K562 treated with DMSO at 1 percent for 4 hours (cell line): Measurements from ENCODE around the gene MVB12A. TPM values are rescaled to one million over a fixed set of nuclear protein-coding genes. Genes with fewer than 3 reads are reported as not detected.

ENCODE experiments used
- total RNA-seq: library from RNA; unstranded; fragments of 300-600 nt; gene quantifications from 2 replicates; pipeline ENCODE4 v1.2.3, GENCODE V29; 2022; ENCODE audit not compliant: insufficient read depth

The MVB12A gene
- 75.4 and 81.5 TPM in 2 replicates for total RNA-seq

GRCh38 chr19:17419621-17420474 lies at the start of gene MVB12A:
TSS of gene MVB12A (plus strand) at chr19:17420047. CDS start at chr19:17420136, 89 bp downstream.

GRCh38 chr19:17376935-17377600 lies 42.8 kb upstream of the MVB12A start, which contains the start of gene PLVAP:
TSS of gene PLVAP (minus strand) at chr19:17377342. CDS start at chr19:17377288, 54 bp downstream.

GRCh38 chr19:17393914-17394313 lies 25.9 kb upstream of the MVB12A start, which contains the start of gene CCDC194:
TSS of gene CCDC194 (minus strand) at chr19:17394196. CDS start at chr19:17394158, 38 bp downstream.

GRCh38 chr19:17405250-17406045 lies 14.4 kb upstream of the MVB12A start, which contains the start of gene BST2:
TSS of gene BST2 (minus strand) at chr19:17405630. CDS start at chr19:17405575, 55 bp downstream.

GRCh38 chr19:17448131-17448967 lies 28.5 kb downstream of the MVB12A start, which contains the start of gene TMEM221:
TSS of gene TMEM221 (minus strand) at chr19:17448668. CDS start at chr19:17448462, 206 bp downstream.

GRCh38 chr19:17460372-17461230 lies 40.8 kb downstream of the MVB12A start, which contains the start of gene NXNL1:
TSS of gene NXNL1 (minus strand) at chr19:17460926. CDS start at chr19:17460869, 57 bp downstream.

GRCh38 chr19:17470068-17470841 lies 50.4 kb downstream of the MVB12A start, which contains the start of gene SLC27A1:
TSS of gene SLC27A1 (plus strand) at chr19:17470524. CDS start at chr19:17470541, 17 bp downstream.

Other genes with a start within 250 kb of the MVB12A start
- 39.2 and 46.9 TPM in 2 replicates for gene USE1, start 204.7 kb upstream of the MVB12A start, total RNA-seq
- 60.4 and 70.3 TPM in 2 replicates for gene OCEL1, start 193.8 kb upstream of the MVB12A start, total RNA-seq
- 129 and 155 TPM in 2 replicates for gene NR2F6, start 174.1 kb upstream of the MVB12A start, total RNA-seq
- gene USHBP1, start 155.3 kb upstream of the MVB12A start, total RNA-seq: not detected in 2 replicates
- gene BABAM1, start 152.6 kb upstream of the MVB12A start, total RNA-seq: 90.0 and 120 TPM in 2 replicates
- gene ANKLE1, start 138.1 kb upstream of the MVB12A start, total RNA-seq: 2.9 and 4.2 TPM in 2 replicates
- 28.5 and 38.4 TPM in 2 replicates for gene ABHD8, start 116.6 kb upstream of the MVB12A start, total RNA-seq
- gene MRPL34, start 114.2 kb upstream of the MVB12A start, total RNA-seq: 106 and 115 TPM in 2 replicates
- 48.4 and 62.2 TPM in 2 replicates for gene DDA1, start 110.5 kb upstream of the MVB12A start, total RNA-seq
- 7.5 and 12.0 TPM in 2 replicates for gene ANO8, start 85.2 kb upstream of the MVB12A start, total RNA-seq
- gene GTPBP3, start 82.5 kb upstream of the MVB12A start, total RNA-seq: 58.9 and 72.2 TPM in 2 replicates
- 1.4 TPM in 1 of 2 replicates, not detected in the other for gene PLVAP, start 42.7 kb upstream of the MVB12A start, total RNA-seq
- 1.3 TPM in 1 of 2 replicates, not detected in the other for gene CCDC194, start 25.9 kb upstream of the MVB12A start, total RNA-seq
- gene BST2, start 14.4 kb upstream of the MVB12A start, total RNA-seq: 559 and 568 TPM in 2 replicates
- not detected in 2 replicates for gene TMEM221, start 28.6 kb downstream of the MVB12A start, total RNA-seq
- gene NXNL1, start 40.9 kb downstream of the MVB12A start, total RNA-seq: not detected in 2 replicates
- gene SLC27A1, start 50.5 kb downstream of the MVB12A start, total RNA-seq: 2.2 and 3.1 TPM in 2 replicates
- 171 and 183 TPM in 2 replicates for gene PGLS, start 91.6 kb downstream of the MVB12A start, total RNA-seq
- gene COLGALT1, start 135.6 kb downstream of the MVB12A start, total RNA-seq: 81.7 and 93.7 TPM in 2 replicates